NCI-H1105 treated with DMSO at 0.1 percent for 48 hours (cell line): ENCODE measurements around the gene PRR33.
"Not testable (repeated sequence)": the region's sequence is repeated elsewhere in the genome, so short reads cannot be mapped to it uniquely, and the experiment has no call there.

Source experiments
- DNase-seq: peaks from one replicate; lab custom pipeline; 2025; lab: John Stamatoyannopoulos, UW

Gene PRR33

GRCh38 chr11:1889224-1889930, 2.3 kb downstream of the PRR33 start:
- DNase-seq: no peak

DNA sequence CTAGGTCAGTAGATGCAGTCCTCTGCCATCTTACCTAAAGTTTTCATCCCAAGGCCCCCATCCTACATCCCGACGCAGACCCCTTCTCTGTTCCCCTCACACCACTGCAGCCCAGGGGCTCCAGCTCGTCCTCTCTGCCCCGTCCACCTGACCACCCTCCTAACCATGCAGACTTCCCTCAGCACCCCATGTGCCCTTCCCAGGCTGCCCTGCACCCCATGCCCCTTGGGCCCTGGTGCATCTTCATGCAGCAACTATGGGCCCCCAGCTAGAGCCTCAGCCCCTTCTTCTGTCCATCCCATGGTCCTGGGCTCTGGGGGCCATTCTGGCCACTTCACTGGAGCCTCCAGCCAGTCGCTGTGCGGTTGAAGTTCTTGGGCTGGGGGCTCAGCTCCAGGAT, 2.9 kb downstream of the PRR33 start:
- DNase-seq: no peak

GRCh38 chr11:1888347-1888753, 3.3 kb downstream of the PRR33 start:
- no peak for DNase-seq

DNA sequence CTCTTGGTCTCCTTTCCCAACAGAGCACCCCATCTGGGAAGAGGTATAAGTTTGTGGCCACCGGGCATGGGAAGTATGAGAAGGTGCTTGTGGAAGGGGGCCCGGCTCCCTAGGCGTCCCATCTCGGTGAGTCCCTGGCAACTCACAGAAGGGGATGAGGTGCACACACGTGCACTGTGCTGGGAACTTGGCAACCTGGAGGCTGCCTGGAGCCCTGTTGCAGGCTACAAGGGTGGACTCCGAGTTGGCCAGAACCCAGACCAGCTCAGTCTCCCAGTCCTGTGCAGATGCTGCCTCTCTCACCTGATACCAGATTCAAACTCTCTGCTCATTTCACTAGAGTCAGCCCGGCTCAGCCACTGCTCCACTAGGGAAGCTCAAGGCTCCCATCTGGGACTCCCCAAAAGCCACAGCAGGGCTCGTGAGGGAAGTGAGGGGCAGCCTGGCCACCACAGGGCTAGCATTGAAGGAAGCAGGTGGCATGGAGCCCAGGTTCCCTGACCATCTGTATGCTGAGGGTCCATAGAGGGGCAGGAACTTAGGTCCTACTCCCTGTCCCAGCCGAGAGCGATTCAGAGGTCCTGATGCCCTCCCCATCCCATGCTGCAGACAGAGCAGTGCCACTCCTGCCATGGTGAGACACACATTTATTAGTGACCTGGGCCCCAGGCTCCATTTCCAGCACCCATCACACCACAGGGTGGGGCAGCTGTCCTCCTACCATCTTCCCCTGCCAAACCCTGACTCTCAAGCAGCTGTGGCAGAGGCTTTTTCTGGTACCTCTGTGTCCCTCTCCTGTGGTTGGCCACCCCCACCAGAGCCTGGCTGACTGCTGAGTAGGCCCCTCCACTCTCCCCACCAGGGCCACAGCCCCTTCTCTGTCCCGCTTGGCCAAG, 4.0 kb downstream of the PRR33 start:
- no peak for DNase-seq

DNA sequence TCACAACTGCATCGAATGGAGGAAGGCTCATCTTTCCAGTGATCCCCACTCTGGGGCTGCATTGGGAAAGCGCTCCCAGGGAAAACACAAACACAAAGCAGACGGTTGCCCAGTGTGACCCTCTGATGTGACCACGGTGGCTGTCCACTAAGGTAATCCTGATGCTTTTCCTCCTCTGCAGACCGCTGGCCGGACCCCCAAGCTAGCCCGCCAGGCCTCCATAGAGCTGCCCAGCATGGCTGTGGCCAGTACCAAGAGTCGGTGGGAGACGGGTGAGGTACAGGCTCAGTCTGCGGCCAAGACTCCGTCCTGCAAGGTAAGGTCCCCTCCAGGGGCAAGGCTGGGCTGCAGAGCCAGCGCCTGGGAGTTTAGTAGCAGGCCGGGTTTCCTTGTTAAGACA, 5.1 kb downstream of the PRR33 start:
- DNase-seq: not testable (repeated sequence)

DNA sequence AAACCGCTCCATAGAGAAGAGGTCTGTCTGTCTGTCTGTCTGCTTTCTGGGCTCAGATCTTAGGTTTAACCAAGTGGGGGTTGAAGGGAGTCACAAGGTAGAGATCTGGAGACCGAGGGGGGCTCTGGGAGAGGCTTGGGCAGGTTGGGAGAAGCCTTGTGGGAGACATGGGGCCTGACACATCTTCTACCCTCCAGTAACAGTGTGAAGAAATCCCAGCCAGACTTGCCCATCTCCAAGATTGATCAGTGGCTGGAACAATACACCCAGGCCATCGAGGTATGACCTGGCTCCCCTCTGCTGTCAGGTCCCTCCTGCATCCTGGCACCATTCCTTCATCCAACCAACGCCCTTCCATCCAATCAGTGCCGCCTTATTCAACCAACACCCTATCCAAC, 7.4 kb downstream of the PRR33 start:
- no peak for DNase-seq

DNA sequence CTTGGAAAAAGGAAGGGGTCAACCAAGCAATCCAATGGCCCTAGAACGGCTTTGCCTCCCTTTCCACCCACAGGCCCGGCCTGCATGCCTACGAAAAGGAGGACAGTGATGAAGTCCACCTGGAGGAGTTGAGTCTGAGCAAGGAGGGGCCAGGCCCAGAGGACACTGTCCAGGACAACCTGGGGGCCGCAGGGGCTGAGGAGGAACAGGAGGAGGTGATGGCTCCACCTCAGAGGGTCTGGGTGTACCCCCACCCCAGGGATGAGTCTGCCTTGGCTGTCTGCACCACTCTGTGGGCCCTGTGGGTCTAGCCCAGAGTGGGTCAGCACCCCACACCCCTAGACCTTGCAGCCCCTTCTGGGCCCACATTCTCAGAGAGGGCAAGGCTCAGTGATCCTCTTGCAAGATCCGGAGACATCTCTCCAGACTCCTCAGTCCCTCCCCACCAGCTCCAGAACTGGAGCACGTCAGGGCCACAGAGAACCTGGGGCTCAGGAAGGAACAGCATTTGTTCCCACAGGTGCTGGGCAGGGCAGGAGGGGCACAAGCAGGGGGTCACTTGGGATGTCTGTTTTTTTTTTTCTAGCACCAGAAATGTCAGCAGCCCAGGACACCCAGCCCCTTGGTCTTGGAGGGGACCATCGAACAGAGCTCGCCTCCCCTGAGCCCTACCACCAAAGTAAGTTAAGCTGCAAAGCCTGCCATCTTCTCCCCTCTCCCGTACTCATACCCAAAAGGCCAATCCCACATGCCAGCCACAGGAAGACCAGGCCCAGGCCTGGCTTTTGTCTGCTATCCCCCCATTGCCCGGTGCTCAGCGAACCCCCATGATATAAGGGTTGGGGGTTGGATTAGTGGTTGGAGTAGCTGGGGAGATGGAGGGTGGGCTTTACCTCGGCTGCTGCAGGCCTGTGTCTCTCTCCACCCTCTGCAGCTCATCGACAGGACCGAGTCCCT, 8.1 kb downstream of the PRR33 start:
- DNase-seq: no peak

- DNase-seq: peak; percentile 62
Observed at GRCh38 chr11:1882265-1883238, 9.1 kb downstream of the PRR33 start.

DNA sequence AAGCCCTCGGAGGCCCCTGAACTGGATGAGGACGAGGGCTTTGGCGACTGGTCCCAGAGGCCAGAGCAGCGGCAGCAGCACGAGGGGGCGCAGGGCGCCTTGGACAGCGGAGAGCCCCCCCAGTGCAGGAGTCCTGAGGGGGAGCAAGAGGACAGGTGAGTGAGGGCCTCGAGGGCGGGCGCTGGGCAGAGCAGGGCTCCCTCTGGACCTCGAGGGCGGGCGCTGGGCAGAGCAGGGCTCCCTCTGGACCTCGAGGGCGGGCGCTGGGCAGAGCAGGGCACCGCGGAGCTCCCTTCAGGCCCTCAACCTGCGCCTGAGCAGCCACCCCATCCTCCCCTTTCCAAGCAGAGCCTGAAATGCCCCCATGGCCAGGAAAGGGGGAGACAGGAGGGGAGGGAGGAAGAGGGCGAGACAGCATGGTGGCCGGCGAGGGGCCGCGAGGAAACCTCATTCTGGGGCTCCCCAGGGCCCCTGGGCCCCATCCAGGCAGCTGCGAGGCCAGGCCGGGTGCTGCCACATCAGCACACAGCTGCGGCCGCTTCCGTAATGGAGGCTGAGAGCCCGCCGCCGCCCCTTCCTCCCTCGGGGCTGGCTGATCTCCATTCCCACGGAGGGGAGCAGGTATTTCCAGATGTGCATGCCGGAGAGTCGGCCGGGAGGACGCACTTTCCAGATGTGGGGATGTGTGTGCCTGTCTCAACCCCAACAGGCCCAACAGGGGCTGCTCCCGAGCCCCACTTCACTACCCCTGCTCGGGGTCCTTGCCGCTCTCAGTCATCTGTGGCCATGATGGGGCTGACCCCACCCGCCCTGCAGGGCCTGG, 10.0 kb downstream of the PRR33 start:
- DNase-seq: no peak

DNA sequence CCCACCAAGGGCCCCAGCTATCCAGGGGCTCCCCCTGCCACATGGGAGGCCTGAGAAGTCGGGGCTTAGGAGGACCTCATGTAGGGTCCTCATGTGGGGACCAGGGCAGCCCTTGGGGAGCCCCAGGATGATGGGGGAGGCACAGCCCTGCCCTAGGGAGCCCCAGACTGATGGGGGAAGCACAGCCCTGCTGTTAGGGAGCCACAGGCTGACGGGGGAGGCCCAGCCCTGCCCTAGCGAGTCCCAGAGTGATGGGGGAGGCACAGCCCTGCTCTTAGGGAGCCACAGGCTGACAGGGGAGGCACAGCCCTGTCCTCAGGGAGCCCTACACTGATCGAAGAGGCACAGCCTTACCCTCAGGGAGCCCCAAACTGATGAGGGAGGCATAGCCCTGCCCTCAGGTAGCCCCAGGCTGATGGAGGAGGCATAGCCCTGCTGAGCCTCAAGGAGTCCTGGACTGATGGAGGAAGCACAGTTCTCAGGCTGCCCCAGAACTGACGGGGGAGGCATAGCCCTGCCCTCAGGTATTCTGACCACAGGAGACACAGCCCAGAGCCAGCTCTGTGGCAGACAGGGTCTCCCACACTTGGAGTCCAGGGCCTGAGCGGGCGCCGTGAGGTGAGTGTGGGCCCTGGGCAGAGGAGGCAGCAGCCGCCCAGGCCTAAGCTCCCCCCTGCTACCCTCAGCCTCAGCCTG, 10.8 kb downstream of the PRR33 start:
- no peak for DNase-seq

DNA sequence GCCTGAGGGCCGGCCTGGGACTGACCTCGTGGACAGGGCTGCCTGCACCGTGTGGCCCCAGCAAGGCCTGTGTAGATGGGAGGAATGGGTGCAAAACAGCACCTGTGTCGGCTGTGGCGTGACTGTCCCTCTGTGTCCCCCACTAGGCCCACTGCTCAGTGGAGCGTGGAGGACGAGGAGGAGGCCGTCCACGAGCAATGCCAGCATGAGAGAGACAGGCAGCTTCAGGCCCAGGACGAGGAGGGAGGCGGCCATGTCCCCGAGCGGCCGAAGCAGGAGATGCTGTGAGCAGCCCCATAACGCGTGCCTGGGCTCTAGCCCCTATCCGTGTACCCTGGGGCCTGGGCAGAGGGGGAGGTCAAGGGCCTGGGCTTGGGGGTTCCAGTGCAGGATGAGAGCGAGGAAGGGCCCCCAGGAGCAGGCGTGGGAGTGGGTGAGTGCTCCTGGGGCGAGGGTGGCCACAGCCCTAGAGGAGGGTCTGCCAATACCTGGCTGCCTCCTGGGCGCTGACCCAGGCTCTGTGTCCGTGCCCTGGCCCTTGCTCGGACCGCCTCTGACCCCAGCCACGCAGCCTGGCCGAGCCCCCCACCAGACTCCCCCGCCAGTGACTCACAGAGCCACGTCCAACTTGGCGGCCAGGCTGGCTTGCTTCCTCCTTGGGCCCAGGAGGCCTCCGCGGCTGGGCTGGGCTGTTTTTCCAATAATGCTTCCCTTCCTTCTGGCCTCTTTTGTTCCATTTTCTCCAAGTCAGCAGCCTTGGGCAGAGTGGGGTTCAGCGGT, 11.6 kb downstream of the PRR33 start:
- no peak for DNase-seq

DNA sequence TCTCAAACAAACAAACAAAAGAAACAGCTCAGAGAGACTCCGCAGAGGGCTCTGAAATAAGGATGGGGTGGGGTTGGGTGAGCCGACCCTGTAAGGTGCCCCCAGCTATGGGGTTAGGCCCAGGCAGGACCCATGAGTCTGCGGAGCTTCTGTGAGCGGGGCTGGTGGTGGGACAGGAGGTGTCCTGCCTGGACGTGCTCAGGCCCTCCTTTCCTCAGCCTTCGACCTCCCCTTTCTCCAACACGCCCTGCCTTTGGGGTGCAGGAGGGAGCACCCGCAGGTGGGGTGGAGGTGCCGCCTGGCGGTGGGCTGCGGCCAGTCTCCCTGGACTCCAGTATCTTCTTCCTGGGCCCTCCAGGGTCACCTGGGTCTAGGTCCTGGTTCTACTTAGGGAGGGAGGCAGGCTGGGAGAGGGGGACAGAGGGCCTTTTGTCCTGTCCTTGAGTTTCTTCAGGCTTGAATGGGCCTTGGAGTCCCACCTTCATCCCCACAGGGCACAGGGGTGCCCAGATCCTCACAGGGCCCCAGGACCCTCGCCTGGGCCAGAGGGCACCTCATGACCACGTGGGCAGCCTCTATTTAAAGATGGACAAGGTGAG, 12.3 kb downstream of the PRR33 start:
- DNase-seq: no peak

GRCh38 chr11:1878137-1879031, 13.3 kb downstream of the PRR33 start:
- no peak for DNase-seq

DNA sequence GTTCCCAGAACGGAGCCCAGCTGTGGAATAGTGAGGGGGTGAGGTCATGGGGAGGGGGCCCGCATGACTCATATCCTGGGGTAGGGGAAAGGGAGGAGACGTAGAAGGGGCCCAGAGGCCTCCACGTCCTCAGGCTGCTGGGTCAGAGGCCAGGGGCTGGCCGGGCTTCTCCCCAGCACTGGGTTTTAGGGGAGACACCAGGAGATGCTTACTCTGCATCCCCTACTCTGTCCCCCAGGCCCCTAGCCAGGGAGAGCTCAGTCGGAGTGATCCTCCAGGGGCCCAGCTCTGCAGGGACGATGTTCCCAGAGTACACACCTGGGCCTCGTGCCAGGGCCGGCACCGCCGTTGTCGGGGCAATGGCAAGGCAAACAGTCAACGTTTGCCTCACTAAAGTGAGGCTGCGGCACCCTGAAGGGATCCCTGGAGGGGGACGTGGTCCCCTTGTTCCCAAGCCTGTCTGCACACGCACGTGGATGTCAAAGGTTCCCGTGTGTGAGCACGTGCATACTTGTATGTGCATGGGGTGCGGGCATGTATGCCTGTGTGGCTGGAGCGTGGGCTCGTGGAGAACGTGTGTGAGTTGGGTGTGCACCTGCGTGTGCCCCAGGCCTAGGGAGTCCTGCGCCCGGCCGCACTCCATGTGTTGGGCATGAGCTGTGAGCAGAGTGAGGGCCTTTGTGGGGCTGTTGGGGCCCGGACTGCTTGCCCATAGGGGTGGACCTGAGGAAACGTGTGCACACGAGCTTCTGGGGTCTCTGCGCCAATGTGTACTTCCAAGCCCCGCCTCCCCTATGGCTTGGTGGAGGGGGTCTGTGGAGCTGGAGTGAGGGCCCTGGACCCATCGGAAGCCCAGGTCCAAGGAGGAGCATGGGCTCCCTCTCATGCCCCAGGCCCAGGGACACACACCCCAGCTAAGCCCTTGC, 14.2 kb downstream of the PRR33 start:
- DNase-seq: peak; percentile 40

- no peak for DNase-seq
Observed at GRCh38 chr11:1876361-1877063, 15.2 kb downstream of the PRR33 start.
